Measurements from ENCODE around the gene PHYKPL.
"Not testable (repeated sequence)": the region's sequence is repeated elsewhere in the genome, so short reads cannot be mapped to it uniquely, and the experiment has no call there.

The PHYKPL gene

DNA sequence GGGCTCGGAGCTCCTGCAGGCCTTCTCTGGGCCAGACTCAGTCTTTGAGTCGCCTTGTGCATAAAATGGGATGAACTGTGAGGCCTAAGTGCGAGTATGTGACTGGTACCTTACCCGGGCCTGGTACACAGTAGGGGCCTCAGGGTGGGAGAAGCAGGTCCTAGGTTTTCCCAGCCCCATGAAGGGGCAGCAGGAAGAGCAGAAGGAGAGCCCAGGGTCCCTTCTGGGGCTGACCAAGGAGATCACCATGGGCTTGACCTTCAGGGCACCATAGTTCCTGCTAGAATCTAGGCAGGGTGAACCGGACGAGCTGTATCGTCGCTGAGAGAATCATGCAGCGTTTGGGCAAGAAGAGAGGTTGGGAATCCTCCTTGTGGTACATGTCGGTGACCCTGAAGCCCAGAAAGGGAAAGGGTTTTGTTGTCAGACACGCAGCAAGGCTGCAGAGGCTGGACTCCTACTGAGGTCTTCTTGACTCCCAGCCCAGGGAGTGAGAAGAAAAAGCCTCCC is 373 bp upstream of the PHYKPL start:
- H3K4me1 ChIP-seq (ENCODE audit: control insufficient read depth, insufficient read depth, low read length) = peaks cover 41% of the 10 kb centered on the region

DNA sequence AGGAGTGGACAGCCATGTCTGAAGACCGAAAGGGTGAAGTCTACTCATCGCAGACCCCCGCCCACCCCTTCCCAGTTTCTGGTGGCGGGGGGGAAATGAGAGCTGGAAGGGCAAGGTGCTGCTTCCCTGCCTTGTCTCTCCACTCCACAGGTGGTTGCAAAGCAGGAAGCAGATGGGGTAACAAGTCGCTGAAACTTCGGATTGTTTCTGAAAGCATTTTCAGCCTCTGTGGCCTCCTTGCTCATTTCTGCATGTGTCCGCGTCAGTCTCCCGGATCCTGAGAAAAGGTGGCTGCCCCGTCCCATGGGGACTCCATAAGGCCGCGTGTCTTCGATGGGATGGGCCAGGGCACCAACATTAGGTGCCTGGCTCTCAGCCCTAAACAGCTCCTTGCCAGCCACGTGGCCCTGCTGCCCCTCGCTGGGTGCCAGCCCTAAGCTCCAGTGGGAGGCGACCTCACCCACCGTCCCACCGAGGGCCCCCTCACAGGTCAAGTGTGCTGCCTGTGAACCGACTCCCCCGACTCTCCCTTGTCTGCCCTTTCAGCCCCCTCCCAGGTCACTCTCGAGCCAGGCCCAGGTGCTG is 971 bp downstream of the PHYKPL start:
- H3K36me3 ChIP-seq (ENCODE audit: control insufficient read depth in 2 of 2, insufficient read depth in 2 of 2, low read length in 2 of 2) = peaks cover 16 to 28% of the 10 kb centered on the region in 2 donors
- peak overlapping the region; percentile 89 for H3K27ac ChIP-seq (ENCODE audit: low read length)
- peak overlapping the region; percentile 86 to 88 for H3K9ac ChIP-seq (ENCODE audit: low read length in 2 of 2)
- H3K4me1 ChIP-seq (ENCODE audit: control insufficient read depth, insufficient read depth, low read length) = peaks cover 38% of the 10 kb centered on the region
- H3K9me3 ChIP-seq (ENCODE audit: control insufficient read depth in 2 of 2, low read length in 2 of 2) = no peaks in the 10 kb centered on the region
- no peaks in the 10 kb centered on the region for H3K27me3 ChIP-seq (ENCODE audit: control insufficient read depth in 1 of 2, insufficient read depth in 2 of 2, low read length in 2 of 2)
- peak overlapping the region; percentile 80 to 93 for H3K4me3 ChIP-seq (ENCODE audit: low read length in 2 of 2)

More for the DNA sequence above, 373 bp upstream of the PHYKPL start:
- Histone ChIP-seq H3K27ac (ENCODE audit: low read length) (peak overlapping the region; percentile 89), H3K4me3 (ENCODE audit: low read length in 2 of 2) (peak overlapping the region; percentile 80 to 93), H3K9ac (ENCODE audit: low read length in 2 of 2) (peak overlapping the region; percentile 85 to 86), H3K9me3 (ENCODE audit: control insufficient read depth in 2 of 2, low read length in 2 of 2) (no peaks in the 10 kb centered on the region), H3K27me3 (ENCODE audit: control insufficient read depth in 1 of 2, insufficient read depth in 2 of 2, low read length in 2 of 2) (no peaks in the 10 kb centered on the region), H3K36me3 (ENCODE audit: control insufficient read depth in 2 of 2, insufficient read depth in 2 of 2, low read length in 2 of 2) (peaks cover 8 to 19% of the 10 kb centered on the region in 2 donors)

GRCh38 chr5:178230879-178231538 is 1.6 kb downstream of the PHYKPL start:
- Histone ChIP-seq H3K4me1 (ENCODE audit: control insufficient read depth, insufficient read depth, low read length) (peaks cover 33% of the 10 kb centered on the region), H3K27me3 (ENCODE audit: control insufficient read depth in 1 of 2, insufficient read depth in 2 of 2, low read length in 2 of 2) (no peaks in the 10 kb centered on the region), H3K36me3 (ENCODE audit: control insufficient read depth in 2 of 2, insufficient read depth in 2 of 2, low read length in 2 of 2) (peaks cover 16 to 28% of the 10 kb centered on the region in 2 donors), H3K9ac (ENCODE audit: low read length in 2 of 2) (peak overlapping the region; percentile 86 to 88), H3K27ac (ENCODE audit: low read length) (no peak overlapping the region), H3K4me3 (ENCODE audit: low read length in 2 of 2) (peak overlapping the region; percentile 80 to 93), H3K9me3 (ENCODE audit: control insufficient read depth in 2 of 2, low read length in 2 of 2) (no peaks in the 10 kb centered on the region)

GRCh38 chr5:178229861-178230260 is 2.7 kb downstream of the PHYKPL start:
- Histone ChIP-seq H3K4me3 (ENCODE audit: low read length in 2 of 2) (no peak overlapping the region), H3K27ac (ENCODE audit: low read length) (no peak overlapping the region), H3K27me3 (ENCODE audit: control insufficient read depth in 1 of 2, insufficient read depth in 2 of 2, low read length in 2 of 2) (no peaks in the 10 kb centered on the region), H3K9ac (ENCODE audit: low read length in 2 of 2) (no peak overlapping the region), H3K4me1 (ENCODE audit: control insufficient read depth, insufficient read depth, low read length) (peaks cover 33% of the 10 kb centered on the region), H3K36me3 (ENCODE audit: control insufficient read depth in 2 of 2, insufficient read depth in 2 of 2, low read length in 2 of 2) (peaks cover 16 to 28% of the 10 kb centered on the region in 2 donors), H3K9me3 (ENCODE audit: control insufficient read depth in 2 of 2, low read length in 2 of 2) (no peaks in the 10 kb centered on the region)

DNA sequence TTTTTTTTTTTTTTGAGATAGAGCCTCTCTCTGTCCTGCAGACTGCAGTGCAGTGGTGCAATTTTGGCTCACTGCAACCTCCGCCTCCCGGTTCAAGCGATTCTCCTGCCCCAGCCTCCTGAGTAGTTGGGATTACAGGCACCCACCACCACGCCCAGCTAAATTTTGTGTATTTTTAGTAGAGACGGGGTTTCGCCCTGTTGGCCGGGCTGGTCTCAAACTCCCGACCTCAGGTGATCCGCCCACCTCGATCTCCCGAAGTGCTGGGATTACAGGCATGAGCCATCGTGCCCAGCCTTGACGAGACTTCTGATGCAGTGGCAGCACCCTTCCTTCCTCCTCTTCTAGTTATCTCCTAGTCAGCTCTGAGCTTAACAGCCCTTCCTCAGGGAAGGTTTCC is 3.5 kb downstream of the PHYKPL start:
- Histone ChIP-seq H3K36me3 (ENCODE audit: control insufficient read depth in 2 of 2, insufficient read depth in 2 of 2, low read length in 2 of 2) (peaks cover 16 to 28% of the 10 kb centered on the region in 2 donors), H3K4me1 (ENCODE audit: control insufficient read depth, insufficient read depth, low read length) (peaks cover 33% of the 10 kb centered on the region)
- H3K27me3 ChIP-seq (ENCODE audit: control insufficient read depth in 1 of 2, insufficient read depth in 2 of 2, low read length in 2 of 2); H3K4me3 ChIP-seq (ENCODE audit: low read length in 2 of 2); H3K9ac ChIP-seq (ENCODE audit: low read length in 2 of 2); H3K27ac ChIP-seq (ENCODE audit: low read length); H3K9me3 ChIP-seq (ENCODE audit: control insufficient read depth in 2 of 2, low read length in 2 of 2): not testable (repeated sequence)

- H3K27ac ChIP-seq (ENCODE audit: low read length) = no peak overlapping the region
- peaks cover 16 to 28% of the 10 kb centered on the region in 2 donors for H3K36me3 ChIP-seq (ENCODE audit: control insufficient read depth in 2 of 2, insufficient read depth in 2 of 2, low read length in 2 of 2)
- H3K4me1 ChIP-seq (ENCODE audit: control insufficient read depth, insufficient read depth, low read length) = peaks cover 33% of the 10 kb centered on the region
Observed at GRCh38 chr5:178228609-178229008, 4.0 kb downstream of the PHYKPL start.

DNA sequence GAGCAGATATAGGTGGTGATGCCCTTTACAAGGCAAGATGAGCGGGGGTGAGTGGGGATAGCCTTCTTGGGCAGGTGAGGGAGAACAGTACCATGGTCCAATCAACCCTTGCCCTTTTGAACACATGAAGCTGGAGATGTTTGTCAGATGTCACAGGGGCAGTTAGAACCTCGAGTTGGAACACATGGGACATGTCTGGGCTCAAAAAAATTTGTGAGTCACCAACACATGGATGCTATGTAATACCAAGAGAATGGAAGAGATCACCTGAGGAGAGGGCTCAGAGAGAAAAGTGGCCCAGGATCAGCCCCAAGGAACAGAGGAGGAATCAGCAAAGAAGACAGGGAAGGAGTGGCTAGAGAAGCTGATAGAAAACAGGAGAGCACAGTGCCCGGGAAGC is 4.7 kb downstream of the PHYKPL start:
- H3K9me3 ChIP-seq (ENCODE audit: control insufficient read depth in 2 of 2, low read length in 2 of 2) = no peaks in the 10 kb centered on the region
- peaks cover 16 to 28% of the 10 kb centered on the region in 2 donors for H3K36me3 ChIP-seq (ENCODE audit: control insufficient read depth in 2 of 2, insufficient read depth in 2 of 2, low read length in 2 of 2)
- peaks cover 30% of the 10 kb centered on the region for H3K4me1 ChIP-seq (ENCODE audit: control insufficient read depth, insufficient read depth, low read length)
- H3K9ac ChIP-seq (ENCODE audit: low read length in 2 of 2) = no peak overlapping the region
- no peaks in the 10 kb centered on the region for H3K27me3 ChIP-seq (ENCODE audit: control insufficient read depth in 1 of 2, insufficient read depth in 2 of 2, low read length in 2 of 2)
- no peak overlapping the region for H3K27ac ChIP-seq (ENCODE audit: low read length)
- no peak overlapping the region for H3K4me3 ChIP-seq (ENCODE audit: low read length in 2 of 2)

More at GRCh38 chr5:178228609-178229008, 4.0 kb downstream of the PHYKPL start:
- no peaks in the 10 kb centered on the region for H3K9me3 ChIP-seq (ENCODE audit: control insufficient read depth in 2 of 2, low read length in 2 of 2)
- H3K9ac ChIP-seq (ENCODE audit: low read length in 2 of 2) = no peak overlapping the region
- H3K4me3 ChIP-seq (ENCODE audit: low read length in 2 of 2) = no peak overlapping the region
- no peaks in the 10 kb centered on the region for H3K27me3 ChIP-seq (ENCODE audit: control insufficient read depth in 1 of 2, insufficient read depth in 2 of 2, low read length in 2 of 2)

- Histone ChIP-seq H3K9me3 (ENCODE audit: control insufficient read depth in 2 of 2, low read length in 2 of 2) (no peaks in the 10 kb centered on the region), H3K4me1 (ENCODE audit: control insufficient read depth, insufficient read depth, low read length) (peaks cover 25% of the 10 kb centered on the region), H3K9ac (ENCODE audit: low read length in 2 of 2) (no peak overlapping the region), H3K36me3 (ENCODE audit: control insufficient read depth in 2 of 2, insufficient read depth in 2 of 2, low read length in 2 of 2) (peaks cover 16 to 31% of the 10 kb centered on the region in 2 donors), H3K27ac (ENCODE audit: low read length) (no peak overlapping the region), H3K27me3 (ENCODE audit: control insufficient read depth in 1 of 2, insufficient read depth in 2 of 2, low read length in 2 of 2) (no peaks in the 10 kb centered on the region), H3K4me3 (ENCODE audit: low read length in 2 of 2) (no peak overlapping the region)
Observed at GRCh38 chr5:178227138-178227659, 5.4 kb downstream of the PHYKPL start.

DNA sequence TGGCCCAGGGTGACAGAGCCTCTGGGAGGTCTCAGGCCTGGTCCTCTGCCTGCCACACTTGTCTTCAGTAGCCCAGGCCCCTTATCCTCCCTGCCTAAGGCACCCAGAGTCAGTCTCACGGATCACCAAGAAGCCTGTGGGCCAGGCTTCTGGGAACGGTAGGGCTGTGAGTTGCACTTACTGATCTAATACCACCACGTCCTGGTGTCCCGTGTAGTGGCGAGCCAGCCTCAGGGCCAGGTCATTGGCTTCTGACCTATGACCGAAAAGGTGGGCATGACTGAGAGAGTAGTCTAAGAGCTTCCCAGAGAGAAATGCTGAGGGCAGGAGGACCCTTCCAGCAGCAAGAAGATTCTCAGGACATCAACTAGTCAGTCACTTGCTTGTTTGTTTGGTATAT is 7.4 kb downstream of the PHYKPL start:
- peaks cover 16 to 36% of the 10 kb centered on the region in 2 donors for H3K36me3 ChIP-seq (ENCODE audit: control insufficient read depth in 2 of 2, insufficient read depth in 2 of 2, low read length in 2 of 2)
- H3K27ac ChIP-seq (ENCODE audit: low read length) = no peak overlapping the region
- H3K9ac ChIP-seq (ENCODE audit: low read length in 2 of 2) = no peak overlapping the region
- peaks cover 5% of the 10 kb centered on the region for H3K4me1 ChIP-seq (ENCODE audit: control insufficient read depth, insufficient read depth, low read length)
- no peaks in the 10 kb centered on the region for H3K27me3 ChIP-seq (ENCODE audit: control insufficient read depth in 1 of 2, insufficient read depth in 2 of 2, low read length in 2 of 2)
- H3K4me3 ChIP-seq (ENCODE audit: low read length in 2 of 2) = no peak overlapping the region
- H3K9me3 ChIP-seq (ENCODE audit: control insufficient read depth in 2 of 2, low read length in 2 of 2) = no peaks in the 10 kb centered on the region

- Histone ChIP-seq H3K9me3 (ENCODE audit: control insufficient read depth in 2 of 2, low read length in 2 of 2) (no peaks in the 10 kb centered on the region), H3K36me3 (ENCODE audit: control insufficient read depth in 2 of 2, insufficient read depth in 2 of 2, low read length in 2 of 2) (peaks cover 9 to 32% of the 10 kb centered on the region in 2 donors), H3K4me1 (ENCODE audit: control insufficient read depth, insufficient read depth, low read length) (no peaks in the 10 kb centered on the region), H3K27ac (ENCODE audit: low read length) (no peak overlapping the region), H3K27me3 (ENCODE audit: control insufficient read depth in 1 of 2, insufficient read depth in 2 of 2, low read length in 2 of 2) (no peaks in the 10 kb centered on the region), H3K9ac (ENCODE audit: low read length in 2 of 2) (no peak overlapping the region), H3K4me3 (ENCODE audit: low read length in 2 of 2) (no peak overlapping the region)
Observed at GRCh38 chr5:178224403-178224802, 8.2 kb downstream of the PHYKPL start.
